Colon (tissue), 2 donors: ENCODE data around the gene WDR3.

Source experiments
- FAIRE-seq: peaks from 2 replicates; lab custom pipeline; 2012; peaks lifted over from hg19 to GRCh38; lab: Jason Lieb, UNC
- donor health status: control.
- donor health status: control.

The WDR3 gene

GRCh38 chr1:117952386-117952785 is 22.8 kb downstream of the WDR3 start:
- no peak for FAIRE-seq

DNA sequence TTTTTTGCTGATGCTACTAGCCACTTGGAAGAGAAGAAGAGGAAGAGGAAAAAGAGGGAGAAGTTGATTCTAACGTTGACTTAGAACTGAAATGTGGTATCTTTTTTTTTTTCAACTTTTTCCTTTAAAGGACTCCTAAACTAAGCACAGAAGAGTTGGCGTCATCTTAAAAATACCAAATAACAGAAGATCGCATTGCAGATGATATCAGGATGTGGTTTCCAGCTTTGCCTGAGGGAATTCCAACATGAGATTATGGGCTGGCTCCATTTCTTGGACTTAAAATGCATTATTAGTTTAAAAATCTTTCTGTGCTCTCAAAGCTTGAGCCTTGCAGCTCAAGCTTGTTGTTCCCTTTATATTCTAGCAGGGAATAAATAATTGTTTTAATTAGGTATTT is 29.8 kb downstream of the WDR3 start:
- no peak for FAIRE-seq

GRCh38 chr1:117964290-117965038 is 34.9 kb downstream of the WDR3 start:
- no peak for FAIRE-seq

DNA sequence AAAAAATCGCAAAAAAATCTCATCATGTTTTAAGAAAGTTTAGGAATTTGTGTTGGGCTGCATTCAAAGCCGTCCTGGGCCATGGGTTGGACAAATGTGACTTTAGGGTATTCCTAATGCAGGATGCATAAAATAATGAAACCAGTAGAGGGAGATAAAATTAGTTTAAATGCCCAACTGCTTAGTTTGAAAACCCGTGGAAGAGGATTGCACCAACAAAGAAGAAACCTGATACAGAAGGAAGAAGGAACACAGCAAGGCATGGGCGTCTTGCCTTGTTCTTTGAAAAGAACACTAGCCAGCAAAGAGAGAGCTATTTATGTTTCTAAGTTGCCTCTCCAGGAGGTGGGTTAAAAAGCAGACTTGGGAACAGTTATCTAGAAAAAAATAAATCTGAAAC is 37.9 kb downstream of the WDR3 start:
- FAIRE-seq: no peak

GRCh38 chr1:117967881-117968280 is 38.3 kb downstream of the WDR3 start:
- FAIRE-seq: no peak

- no peak for FAIRE-seq
Observed at GRCh38 chr1:117970252-117970651, 40.7 kb downstream of the WDR3 start.

- no peak for FAIRE-seq
Observed at GRCh38 chr1:117971777-117972176, 42.2 kb downstream of the WDR3 start.

DNA sequence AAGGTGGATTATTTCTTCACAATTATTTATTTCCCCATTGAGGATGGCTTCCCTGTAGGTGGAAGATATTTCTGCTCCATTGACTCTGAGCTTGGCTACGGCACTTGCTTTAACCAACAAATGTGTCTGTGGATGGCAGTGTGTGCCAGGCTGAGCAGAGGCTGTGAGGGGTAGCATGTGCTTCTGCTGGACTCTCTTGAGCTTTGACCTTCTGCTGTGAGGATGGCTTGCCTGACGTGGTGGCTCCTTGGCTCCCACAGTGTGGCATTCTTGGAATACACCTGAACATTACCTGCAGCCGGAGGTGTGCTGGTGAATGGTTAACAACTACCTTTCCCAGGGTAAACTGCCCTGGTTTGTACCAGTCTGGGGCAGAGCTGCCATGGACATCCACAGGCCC is 46.8 kb downstream of the WDR3 start:
- no peak for FAIRE-seq

DNA sequence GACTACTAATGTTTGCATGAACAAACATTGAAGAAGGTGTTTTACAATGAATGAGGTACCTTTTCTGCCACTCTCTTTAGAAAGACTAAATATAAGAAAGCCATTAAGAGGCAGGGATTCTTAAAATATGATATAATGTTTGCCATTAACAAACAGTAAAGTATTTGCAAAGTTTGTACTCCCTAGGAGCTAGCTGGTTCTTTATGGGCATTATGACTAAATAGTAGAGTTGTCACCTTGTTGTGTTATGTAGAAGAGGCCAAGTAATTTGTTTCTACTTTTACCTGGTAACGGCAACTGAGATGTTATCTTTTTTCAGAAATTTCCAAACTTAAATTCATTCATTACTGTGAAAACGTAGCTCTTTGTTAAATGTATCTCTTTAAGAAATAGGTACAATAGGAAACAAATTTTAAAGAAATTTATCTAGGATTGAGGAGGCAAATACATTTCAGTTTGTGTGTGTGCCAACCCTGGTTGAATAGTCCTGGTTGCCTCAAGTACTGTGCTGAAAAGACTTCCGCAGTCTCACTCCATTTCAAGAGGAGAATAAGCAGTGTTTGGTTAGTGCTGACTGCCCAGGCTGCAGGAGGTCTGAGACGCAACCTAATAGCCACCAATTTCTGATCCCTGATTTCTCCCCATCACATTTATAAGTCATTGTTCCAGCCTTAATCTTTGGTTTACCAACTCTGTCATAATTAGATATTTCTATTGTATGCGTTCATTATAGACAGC is 52.1 kb downstream of the WDR3 start:
- no peak for FAIRE-seq

GRCh38 chr1:117985239-117985638 is 55.7 kb downstream of the WDR3 start:
- FAIRE-seq: no peak

DNA sequence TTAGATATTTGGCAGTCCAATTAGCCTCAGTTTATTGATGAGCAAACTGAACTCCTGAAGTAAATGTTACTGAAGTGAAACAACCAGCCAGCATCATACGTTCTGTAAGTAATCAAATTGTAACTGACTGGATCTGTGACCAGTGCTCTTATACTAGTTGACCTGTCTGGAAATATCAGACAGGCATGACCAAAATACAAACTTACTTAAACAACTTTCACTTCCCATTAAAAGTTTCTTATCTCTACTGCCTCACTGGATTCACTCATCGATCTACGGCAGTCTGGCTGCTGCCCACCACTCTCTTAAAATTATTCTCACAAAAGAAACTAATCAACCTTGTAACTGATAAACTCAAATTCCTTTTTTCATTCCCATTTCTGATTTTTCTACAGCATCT is 56.4 kb downstream of the WDR3 start:
- no peak for FAIRE-seq

DNA sequence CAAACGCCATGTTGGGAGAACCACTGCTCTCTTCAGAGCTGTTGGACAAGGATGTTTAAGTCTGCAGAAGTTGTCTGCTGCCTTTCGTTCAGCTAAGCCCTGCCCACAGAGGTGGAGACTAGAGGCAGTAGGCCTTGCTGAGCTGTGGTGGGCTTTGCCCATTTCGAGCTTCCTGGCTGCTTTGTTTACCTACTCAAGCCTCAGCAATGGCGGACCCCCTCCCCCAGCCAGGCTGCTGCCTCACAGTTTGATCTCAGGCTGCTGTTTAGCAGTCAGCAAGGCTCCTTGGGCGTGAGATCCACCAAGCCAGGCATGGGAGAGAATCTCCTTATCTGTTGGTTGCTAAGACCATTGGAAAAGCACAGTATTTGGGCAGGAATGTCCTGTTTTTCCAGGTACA is 74.8 kb downstream of the WDR3 start:
- FAIRE-seq: no peak

GRCh38 chr1:118007391-118007790 is 77.9 kb downstream of the WDR3 start:
- FAIRE-seq: no peak

- FAIRE-seq: no peak
Observed at GRCh38 chr1:118008011-118008410, 78.5 kb downstream of the WDR3 start.

DNA sequence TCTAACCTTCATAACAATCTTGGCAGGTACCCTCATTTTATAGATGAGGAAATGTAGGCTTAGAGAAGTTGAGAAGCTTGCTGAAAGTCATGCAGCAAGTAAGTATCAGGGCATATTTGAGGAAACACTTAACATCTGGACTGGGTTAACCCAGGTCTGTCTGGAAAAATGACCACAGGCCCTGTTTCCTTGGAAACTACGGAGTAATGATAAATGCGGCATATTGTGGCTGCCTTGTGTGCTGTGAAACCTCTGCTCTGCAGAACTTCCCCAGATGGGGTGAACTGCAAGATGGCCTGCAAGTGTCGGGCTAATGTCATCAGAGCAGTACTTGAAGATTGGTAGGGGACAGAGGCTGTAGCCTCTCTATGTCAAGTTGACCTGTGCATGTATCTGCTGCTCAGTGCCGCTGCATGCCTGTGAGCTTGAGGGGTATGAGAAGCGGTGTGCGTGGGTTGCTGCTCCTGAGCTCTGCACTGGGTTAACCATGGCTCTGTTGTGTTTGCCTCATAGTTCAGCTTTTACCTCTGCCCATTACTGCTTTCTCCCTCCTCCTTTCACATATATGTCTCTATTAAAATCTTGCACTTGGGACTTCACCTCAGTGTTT is 83.1 kb downstream of the WDR3 start:
- no peak for FAIRE-seq

GRCh38 chr1:118013336-118013735 is 83.8 kb downstream of the WDR3 start:
- no peak for FAIRE-seq

- no peak for FAIRE-seq
Observed at GRCh38 chr1:118013938-118014337, 84.4 kb downstream of the WDR3 start.
